Right kidney (tissue), 9 donors: ENCODE results near the gene PGM5.
"Not testable (repeated sequence)": the region's sequence is repeated elsewhere in the genome, so short reads cannot be mapped to it uniquely, and the experiment has no call there.

ENCODE experiments used
- DNase-seq: peaks from one replicate; pipeline ENCODE4 v3.0.0-alpha.2; 2016
- long read RNA-seq, 8 donors: transcript quantifications; one replicate each; lab custom pipeline, GENCODE V29; 2026

PGM5 gene
- long read RNA-seq, donor 1, full-length matches to known transcripts: 12 of 12 reads
- long read RNA-seq, donor 1, partial matches to known transcripts: 0 of 12 reads
- long read RNA-seq, donor 1, other reads (novel, unspliced or antisense): 0 of 12 reads
- long read RNA-seq, donor 2, full-length matches to known transcripts: 11 of 11 reads
- long read RNA-seq, donor 2, partial matches to known transcripts: 0 of 11 reads
- long read RNA-seq, donor 2, other reads (novel, unspliced or antisense): 0 of 11 reads
- long read RNA-seq, donor 3, partial matches to known transcripts: 6 of 7 reads
- long read RNA-seq, donor 3, other reads (novel, unspliced or antisense): 0 of 7 reads
- long read RNA-seq, donor 4, full-length matches to known transcripts: 6 of 6 reads
- long read RNA-seq, donor 4, partial matches to known transcripts: 0 of 6 reads
- long read RNA-seq, donor 4, other reads (novel, unspliced or antisense): 0 of 6 reads
- long read RNA-seq, donor 5, transcript PGM5-202 (11 exons, 3,338 nt): major isoform, 12 of 19 reads
- long read RNA-seq, donor 5, partial matches to known transcripts: 0 of 19 reads
- long read RNA-seq, donor 5, other reads (novel, unspliced or antisense): 7 of 19 reads
- long read RNA-seq, donor 6, full-length matches to known transcripts: 10 of 35 reads
- long read RNA-seq, donor 6, partial matches to known transcripts: 25 of 35 reads
- long read RNA-seq, donor 6, other reads (novel, unspliced or antisense): 0 of 35 reads
- long read RNA-seq, donor 7, full-length matches to known transcripts: 19 of 28 reads
- long read RNA-seq, donor 7, partial matches to known transcripts: 9 of 28 reads
- long read RNA-seq, donor 7, other reads (novel, unspliced or antisense): 0 of 28 reads
- long read RNA-seq, donor 8, full-length matches to known transcripts: 10 of 10 reads
- long read RNA-seq, donor 8, partial matches to known transcripts: 0 of 10 reads
- long read RNA-seq, donor 8, other reads (novel, unspliced or antisense): 0 of 10 reads

DNA sequence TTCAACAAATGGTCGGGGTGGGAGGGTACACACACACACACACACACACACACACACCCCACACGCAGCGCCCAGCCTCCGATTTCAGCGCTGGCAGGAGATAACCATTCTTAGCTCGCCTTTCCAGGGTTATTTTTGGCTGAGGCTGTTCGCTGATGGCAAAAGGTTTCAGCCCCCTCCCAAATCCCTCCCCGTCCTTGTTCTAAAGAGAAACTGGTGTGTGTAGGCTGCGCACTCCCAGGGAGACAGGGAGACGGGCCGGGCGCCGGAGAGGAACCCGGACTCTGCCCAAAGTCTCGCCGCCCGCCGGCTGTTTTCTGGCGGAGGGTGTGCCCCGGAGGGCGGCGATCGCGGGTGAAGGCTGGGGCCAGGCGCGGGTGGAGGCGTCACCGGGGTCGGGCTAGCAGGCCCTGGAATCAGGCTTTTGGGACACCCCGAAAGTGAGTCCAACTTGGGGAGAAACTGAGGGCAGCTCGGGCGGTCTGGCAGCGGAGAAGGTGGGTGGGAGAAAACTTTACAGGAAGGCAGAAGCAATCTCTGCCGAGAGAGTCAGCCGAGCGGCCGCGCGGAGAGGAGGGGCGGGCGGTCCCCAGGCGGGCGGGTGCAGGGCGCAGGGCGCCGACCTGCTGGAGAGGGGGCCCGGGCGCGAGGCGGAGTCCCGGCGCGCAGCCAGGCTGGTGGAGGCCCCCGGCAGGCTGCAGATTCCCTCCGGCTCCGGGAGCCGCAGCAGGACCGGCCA lies at the start of gene PGM5:
TSS of gene PGM5 (plus strand) at position 232 of the 739 bp plus-strand sequence. CDS start 517 bp downstream, outside the sequence.
- peak; percentile 77 for DNase-seq

DNA sequence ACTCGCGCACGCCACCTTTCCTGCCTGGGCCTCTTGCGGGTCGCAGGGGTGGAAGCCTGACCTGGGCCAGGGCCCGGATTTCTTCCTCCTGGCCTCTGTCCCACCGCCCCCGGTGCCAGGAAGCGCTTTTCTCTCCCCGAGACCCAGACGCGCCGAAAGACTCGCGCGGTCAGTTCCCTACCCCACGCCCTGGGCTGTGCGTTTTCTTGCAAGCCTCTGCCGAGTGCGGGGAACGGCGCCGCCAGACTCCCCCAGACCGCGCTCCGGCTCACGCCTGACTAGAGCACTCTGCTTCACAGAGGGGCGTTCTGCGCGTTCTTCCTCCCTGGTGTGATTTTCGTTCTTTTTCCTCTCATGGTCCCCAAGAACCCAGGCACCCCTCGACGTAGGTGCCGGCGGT lies 49.3 kb upstream of the PGM5 start:
- DNase-seq: not testable (repeated sequence)

DNA sequence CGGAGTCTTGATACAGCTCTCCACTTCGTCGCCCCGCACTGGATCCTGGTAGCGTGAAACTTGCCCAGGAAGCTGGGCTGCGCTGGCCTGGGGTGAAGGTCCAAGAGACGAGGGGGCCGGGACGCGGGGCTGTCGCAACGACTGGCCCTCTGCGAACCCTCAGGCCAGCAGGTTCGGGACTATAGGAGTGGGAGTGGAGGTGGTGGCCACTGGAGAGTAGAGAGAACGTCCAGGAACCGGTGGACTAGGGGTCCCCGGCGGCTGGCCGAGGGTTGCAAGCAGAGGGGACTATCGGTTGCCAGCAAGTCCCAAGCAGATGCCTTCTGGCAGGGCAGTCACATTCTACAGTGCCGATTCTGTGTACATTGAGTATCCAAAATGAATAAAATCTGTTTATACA lies 48.8 kb upstream of the PGM5 start:
- not testable (repeated sequence) for DNase-seq

DNA sequence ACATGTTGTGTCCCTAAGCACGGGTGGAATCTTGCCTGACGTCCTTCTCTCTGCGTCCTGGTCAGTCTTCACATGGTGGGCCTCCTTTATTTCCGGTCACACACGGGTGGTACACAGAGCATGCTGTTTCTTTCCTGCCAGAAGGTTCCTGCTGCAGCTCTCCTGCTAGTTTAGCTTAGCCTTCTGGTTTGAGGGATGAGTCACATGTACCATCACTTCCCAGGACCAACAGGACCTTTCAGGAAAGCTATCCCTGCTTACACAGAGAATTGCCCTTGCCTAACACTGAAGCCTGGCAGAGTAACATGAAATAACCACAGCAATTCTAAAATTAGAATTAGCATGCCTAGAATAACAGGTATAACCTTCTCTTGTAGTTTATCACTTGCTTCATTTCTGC lies 45.2 kb upstream of the PGM5 start:
- not testable (repeated sequence) for DNase-seq

DNA sequence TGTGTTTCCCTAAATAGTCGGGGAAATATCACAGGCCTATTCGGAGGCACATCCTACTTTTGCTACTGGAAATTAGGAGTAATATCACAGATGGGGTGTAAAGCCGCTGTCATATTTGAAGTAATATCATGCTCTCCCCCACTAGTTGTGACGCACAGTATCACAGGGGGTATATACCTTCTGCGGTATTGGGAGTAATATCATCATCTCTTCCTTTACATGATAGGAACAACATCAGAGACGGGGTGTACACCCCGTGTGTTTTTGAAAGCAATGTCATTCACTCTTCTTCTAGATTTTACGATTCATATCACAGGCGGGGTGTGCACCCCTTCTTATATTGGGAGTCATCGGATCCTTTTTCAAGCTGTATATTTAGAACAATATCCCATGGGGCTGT lies 38.2 kb upstream of the PGM5 start:
- not testable (repeated sequence) for DNase-seq

DNA sequence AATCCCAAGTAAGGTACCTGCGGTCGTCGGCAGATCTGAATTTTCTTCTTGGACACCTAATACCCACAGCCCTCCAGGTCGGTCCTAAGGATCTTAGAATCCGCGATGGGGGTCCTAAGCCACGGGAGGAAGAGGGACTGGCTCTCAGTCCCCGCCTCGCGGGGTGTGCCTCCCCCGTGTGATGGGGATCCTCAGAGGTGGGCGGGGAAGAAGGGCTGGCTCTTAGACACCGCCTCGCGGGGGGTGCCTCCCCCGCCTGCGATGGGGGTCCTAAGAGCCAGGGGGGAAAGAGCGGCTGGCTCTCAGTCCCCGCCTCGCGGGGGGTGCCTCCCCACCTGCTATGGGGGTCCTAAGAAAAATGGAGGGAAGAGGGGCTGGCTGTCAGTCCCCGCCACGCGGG lies 32.7 kb upstream of the PGM5 start:
- DNase-seq: not testable (repeated sequence)

DNA sequence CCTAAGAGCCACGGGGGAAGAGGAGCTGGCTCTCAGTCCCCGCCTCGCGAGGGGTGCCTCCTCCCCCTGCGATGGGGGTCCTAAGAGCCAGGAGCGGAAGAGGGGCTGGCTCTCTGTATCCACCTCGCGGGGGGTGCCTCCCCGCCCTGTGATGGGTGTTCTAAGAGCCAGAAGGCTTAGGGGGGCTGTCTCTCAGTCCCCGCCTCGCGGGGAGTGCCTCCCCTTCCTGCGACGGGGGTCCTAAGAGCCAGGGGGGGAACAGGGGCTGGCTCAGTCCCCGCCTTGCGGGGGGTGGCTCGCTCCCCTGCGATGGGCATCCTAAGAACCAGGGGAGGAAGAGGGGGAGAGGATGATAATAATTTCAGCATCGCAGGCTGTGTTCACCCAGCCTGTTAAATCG lies 31.9 kb upstream of the PGM5 start:
- DNase-seq: not testable (repeated sequence)

DNA sequence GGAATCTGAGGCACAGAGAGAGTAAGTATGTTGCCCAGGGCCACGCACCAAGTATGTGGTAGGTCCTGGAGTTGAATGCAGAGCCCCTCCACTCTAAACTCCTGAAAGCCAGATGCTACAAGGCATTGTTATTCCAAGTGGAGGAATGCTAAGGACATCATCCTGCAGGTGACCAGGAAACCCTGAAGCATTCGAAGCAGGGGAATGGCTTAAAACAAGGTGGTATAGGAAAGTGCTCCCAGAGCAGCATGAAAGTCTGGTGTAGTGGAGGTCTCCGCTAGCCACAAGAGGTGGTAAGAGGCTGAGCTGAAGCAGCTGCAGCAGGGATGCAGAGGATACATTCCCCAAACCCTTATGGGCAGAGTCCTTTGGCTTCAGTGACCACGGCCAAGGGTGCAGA lies 27.3 kb upstream of the PGM5 start:
- DNase-seq: not testable (repeated sequence)

DNA sequence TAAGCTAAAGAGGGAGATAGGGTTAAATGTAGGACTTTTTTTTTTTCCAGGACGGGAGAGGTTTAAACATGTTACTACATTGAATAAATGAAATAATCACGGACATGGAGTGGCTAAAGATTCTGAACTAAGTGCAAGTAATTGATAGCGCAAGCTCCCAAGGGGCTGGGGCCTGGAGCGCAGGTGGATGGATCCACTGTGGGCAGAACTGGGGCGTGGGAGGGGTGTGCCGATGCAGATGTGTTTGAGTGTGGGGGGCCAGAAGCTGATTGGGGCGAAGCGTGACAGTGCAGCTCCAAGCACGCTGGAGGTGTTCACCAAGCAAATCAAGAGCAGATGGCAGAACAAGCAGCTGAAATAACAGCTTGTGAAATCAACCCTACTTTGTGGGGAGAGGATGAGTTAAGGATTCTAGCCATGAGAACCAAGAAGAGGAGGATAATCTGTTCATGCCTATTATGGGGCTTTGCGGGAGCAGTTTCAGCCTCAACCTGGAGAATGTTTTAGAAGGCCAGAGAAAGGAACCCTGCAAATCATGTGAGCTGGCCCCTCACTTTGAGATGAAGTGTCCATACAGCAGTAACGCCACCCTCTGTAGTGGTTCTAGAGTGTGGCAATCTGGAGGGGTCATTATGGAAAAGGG lies 25.8 kb upstream of the PGM5 start:
- DNase-seq: not testable (repeated sequence)

DNA sequence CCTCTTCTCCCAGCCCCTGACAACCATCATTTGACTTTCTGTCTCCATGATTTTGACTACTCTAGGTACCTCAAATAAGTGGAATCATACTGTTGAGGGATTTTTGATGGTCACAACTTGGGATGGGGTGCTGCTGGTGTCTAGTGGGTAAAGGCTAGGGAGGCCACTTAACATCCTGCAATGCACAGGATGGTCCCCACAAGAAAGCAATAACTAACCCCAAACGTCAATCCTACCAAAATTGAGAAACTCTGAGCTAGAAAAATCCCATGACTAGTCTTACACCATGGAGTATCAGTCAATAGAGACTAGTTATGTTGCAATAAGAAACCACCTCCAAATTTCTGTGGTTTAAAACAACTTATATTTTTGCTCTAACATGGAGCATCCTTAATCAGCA lies 24.3 kb upstream of the PGM5 start:
- DNase-seq: not testable (repeated sequence)

DNA sequence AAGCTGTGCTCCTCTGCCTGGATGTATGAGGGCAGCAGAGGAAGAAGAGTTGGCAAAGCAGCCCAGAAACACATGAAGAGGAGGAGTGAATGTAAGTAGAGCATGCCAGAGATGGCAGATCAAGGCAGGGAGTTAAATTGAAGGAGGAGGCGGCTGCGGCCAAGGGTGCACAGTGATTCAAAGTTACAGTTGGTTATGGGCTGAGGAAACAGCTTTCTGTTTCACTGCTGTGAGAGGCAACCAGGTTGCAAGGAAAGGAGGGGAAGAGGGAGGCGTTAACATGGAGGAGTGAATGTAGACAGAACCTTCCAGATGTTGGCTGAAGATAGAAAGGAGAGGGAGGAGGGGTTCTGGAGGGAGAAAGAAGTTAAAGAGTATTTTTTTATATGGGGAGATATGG lies 20.5 kb upstream of the PGM5 start:
- not testable (repeated sequence) for DNase-seq

DNA sequence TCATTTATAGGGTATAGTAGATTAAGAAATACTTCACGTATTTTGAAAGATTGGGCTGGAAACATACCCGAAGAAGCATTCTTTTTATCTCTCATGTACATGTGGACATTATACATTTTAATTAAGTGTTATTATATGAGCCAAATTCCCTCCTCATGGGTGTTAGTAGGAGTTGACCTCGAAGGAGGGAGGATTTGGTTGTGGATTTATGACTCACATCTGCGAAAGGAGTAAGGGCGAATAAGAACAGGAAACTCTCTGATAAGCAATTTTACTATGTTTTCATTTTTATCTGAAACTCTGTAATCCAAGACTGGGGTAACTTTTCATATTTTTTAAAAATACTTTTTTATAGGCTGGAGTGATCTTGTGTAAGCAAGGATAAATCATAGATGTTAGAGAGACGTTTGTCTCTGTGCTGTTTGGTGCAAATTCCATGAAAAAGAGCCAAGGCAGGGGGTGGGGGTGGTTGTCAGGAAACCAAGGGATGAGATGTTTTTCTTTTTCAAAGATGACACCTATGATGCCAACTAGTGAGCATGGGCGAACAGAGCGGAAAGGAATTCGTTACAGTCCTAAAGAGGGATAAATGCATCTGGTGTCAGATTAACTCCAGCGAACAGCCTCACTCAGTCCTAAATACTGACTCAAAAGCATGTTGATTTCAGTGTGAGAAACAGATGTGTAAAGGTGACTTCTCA lies 19.6 kb upstream of the PGM5 start:
- not testable (repeated sequence) for DNase-seq

DNA sequence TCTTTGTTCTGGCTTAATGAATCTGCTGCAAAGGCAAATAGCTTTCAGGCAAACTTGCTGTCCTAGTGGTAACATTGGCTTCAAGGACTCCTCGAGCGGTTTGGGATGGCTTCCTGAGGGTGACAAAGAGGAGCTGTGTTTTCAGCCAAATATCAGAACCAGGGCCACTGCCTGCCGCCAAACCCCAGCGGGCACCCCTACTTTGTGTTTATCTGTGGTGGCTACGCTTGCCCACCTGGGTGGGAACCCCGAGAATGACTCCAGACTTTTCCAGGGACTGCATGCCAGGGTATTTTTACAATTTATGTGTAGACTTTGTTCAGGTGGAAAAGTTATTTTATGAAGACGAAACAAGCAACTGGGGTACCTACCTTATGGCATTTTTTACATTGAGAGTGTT lies 18.4 kb upstream of the PGM5 start:
- DNase-seq: not testable (repeated sequence)

DNA sequence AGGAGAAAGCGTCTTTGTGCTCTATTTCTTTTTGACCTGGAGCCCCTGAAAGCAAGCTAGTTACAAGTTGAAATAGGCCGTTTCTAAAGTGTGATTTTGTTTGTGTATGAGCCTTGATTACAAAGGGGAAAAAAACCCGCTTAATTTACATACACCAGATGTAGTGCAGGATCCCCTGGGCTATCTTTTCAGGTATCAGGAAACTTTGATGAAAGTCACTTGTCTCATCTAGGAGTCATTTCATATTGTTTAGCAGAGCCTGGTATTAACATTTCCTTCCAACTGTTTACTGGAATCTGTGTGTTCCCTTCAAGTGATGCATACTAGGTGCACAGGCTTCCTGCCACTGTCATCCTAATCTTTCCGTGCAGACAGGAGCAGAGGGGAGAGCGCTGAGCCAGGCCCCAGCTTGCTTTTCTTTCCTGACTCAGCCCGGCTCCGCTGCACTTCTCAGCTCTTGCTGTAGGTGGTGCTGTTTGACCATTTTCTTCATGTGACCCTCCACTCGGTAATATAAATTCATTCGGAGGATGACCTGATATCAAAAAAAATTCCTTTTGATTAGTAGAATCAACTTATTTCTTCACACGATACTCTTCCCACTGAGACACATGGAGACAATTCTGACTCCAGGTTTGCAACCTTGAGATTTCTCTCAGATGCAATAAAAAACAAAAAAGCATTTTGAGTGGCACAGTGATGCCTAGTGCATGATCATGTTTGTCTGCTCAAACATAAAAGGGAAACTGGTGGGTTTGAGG lies 14.0 kb upstream of the PGM5 start:
- not testable (repeated sequence) for DNase-seq

DNA sequence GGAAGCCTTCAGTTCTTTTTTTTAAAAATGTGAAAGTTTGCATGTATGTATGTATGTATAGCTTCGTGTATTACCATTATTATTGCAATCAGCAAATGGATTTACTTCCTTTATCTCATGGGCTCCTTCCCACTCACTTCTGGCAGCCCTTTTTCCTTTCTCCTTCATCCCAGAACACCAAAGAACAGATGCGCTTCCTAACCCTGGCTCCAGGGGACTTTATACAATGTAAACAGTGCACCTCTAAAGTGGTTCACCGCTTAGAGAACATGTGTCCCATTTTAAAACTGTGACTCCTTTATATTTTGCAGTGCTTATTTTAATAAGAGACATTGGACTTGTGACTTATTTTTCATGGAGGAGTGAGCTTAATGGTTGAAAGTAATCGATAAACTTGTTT lies 13.2 kb upstream of the PGM5 start:
- not testable (repeated sequence) for DNase-seq

DNA sequence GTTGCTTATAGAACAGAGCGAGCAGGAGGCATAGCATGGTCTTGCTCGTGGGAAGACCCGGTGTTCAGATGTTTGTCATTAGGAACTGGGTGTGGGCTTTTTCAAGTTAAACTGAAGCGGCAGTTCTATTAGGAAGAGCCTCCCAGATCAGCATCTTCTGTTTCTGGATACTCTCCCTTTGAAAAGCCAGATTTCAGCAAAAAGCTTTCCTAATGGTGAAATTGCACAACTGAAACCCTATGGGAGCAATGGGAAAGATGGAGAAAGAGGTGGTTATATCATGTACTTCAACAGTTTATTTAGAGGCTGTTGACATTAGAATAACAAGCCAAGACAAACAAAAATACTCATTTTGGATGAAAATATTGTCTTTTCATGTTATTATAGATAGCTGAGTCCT lies 12.4 kb upstream of the PGM5 start:
- DNase-seq: not testable (repeated sequence)

DNA sequence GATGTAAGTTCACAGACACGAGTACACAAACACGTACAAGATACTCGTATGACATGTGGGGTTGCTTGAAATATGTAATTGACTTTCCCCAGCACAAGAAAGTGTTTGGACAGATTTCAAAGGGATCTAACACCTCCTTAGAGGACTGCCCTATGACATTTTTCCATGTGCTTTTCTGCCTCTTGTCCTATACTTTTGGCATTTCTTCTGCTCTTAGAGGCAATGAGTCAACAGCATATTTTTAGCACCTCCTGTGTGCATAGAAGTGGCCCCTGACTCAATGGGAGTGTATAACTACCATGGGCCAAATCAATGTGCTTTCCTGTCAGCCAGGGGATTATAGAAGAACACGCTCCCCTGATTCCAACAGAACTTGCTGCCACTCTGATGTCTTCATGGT lies 4.7 kb upstream of the PGM5 start:
- not testable (repeated sequence) for DNase-seq

DNA sequence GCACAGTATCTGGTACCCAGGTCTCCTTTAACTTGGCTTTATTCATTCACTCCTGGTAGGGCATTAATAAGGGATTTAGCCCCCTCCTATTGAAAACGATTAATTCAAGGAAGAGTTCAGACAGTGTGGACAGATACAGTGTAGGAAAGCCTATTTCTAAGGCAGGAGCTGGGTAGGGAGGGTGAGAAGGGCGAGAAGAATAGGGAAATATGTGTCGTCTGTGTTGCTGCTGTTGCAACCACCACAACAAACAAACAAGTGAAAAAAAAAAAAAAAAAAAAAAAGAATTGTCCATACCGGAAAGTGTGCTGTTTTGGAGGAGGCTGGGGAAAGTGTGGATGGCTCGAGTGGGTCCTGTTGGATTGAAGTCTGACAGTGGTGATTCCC lies 425 bp upstream of the PGM5 start:
- DNase-seq: peak; percentile 16

DNA sequence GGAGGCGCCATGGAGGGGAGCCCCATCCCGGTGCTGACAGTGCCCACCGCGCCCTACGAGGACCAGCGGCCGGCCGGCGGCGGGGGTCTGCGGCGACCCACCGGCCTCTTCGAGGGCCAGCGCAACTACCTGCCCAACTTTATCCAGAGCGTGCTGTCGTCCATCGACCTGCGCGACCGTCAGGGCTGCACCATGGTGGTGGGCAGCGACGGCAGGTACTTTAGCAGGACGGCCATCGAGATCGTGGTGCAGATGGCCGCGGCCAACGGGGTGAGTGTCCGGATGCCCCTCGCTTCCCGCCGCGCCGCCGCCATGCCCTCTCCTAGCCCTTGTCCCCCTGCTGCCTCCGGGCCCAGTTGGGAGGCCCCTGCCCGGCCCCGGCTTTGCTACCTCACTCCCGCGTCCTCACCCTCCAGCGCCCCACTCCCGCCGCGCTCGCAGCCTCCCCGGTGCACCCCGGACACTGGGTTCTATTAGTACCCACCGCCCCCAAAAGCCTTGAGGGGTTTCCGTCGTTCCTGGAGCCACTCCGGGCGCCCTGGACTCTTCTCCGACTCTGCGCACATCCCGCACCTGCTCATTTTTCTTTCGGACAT lies 806 bp downstream of the PGM5 start:
- peak; percentile 45 for DNase-seq
